Thymus (tissue), 11 donors: ENCODE data around the gene OBP2A. TPM values are rescaled to one million over a fixed set of nuclear protein-coding genes. Genes with fewer than 3 reads are reported as not detected.

Source experiments
- DNase-seq, 9 donors: peaks; one replicate each; pipeline ENCODE4 v3.0.0-alpha.2; 2013; ENCODE audit warnings: low spot score in 9 of 9, low read depth in 6 of 9, missing footprints in 1 of 9
- H3K27ac ChIP-seq, 2 donors: one replicate each; pipeline ENCODE4 v1.5.1; 2013; ENCODE audit warnings: control low read depth in 1 of 2, low read depth in 1 of 2, low read length in 1 of 2, mild to moderate bottlenecking in 1 of 2, moderate library complexity in 1 of 2
- H3K27me3 ChIP-seq, 2 donors: one replicate each; pipeline ENCODE4 v1.5.1; 2013; ENCODE audit warnings: low read length in 1 of 2; ENCODE audit not compliant: control insufficient read depth in 2 of 2, insufficient read depth in 1 of 2
- H3K36me3 ChIP-seq, 2 donors: one replicate each; pipeline ENCODE4 v1.5.1; 2013; ENCODE audit warnings: low read length in 1 of 2, mild to moderate bottlenecking in 1 of 2, moderate library complexity in 1 of 2; ENCODE audit not compliant: control insufficient read depth in 2 of 2, insufficient read depth in 2 of 2
- H3K4me1 ChIP-seq, 2 donors: one replicate each; pipeline ENCODE4 v1.5.1; 2013; ENCODE audit warnings: low read length in 2 of 2; ENCODE audit not compliant: control insufficient read depth in 2 of 2, insufficient read depth in 2 of 2
- H3K4me3 ChIP-seq, 2 donors: one replicate each; pipeline ENCODE4 v1.5.1; 2013; ENCODE audit warnings: low read length in 2 of 2, control low read depth in 1 of 2, mild to moderate bottlenecking in 1 of 2
- H3K9me3 ChIP-seq, 2 donors: one replicate each; pipeline ENCODE4 v1.5.1; 2013; ENCODE audit warnings: low read length in 1 of 2, mild to moderate bottlenecking in 1 of 2; ENCODE audit not compliant: control insufficient read depth in 2 of 2, insufficient read depth in 1 of 2
- WGBS: extraction: QIAGEN DNeasy Blood & Tissue Kit; methylation state at CpG from one replicate; pipeline ENCODE4 v1.1.7; 2013; 5-methylcytosine and 5-hydroxymethylcytosine counted together
- polyA plus RNA-seq: library from polyadenylated mRNA; stranded (reverse); fragments of 200-250 nt; gene quantifications from one replicate; pipeline ENCODE4 v1.2.3, GENCODE V29; 2013
- total RNA-seq: library from RNA; stranded (reverse); fragments of 120-200 nt; gene quantifications from one replicate; pipeline ENCODE4 v1.2.4, GENCODE V29; 2013
- donor health status: healthy.

The OBP2A gene
- total and polyA plus RNA-seq, 2 donors: 0.09 TPM; not detected in 1

GRCh38 chr9:135559606-135560005, 13.7 kb downstream of the OBP2A start:
- Histone ChIP-seq H3K4me1 (no peaks in the 10 kb centered on the region), H3K36me3 (no peaks in the 10 kb centered on the region), H3K9me3 (peaks cover 0 to 2% of the 10 kb centered on the region in 2 donors), H3K4me3 (no peak overlapping the region), H3K27ac (no peak overlapping the region), H3K27me3 (no peaks in the 10 kb centered on the region)
- WGBS: 67% methylated on average over 11 of the region's 11 CpGs
- no peak for DNase-seq

GRCh38 chr9:135561391-135562234, 15.7 kb downstream of the OBP2A start, which contains the start of gene PAEP:
TSS of gene PAEP (plus strand) at chr9:135561756.
- Histone ChIP-seq H3K27me3 (peaks cover 0 to 3% of the 10 kb centered on the region in 2 donors), H3K36me3 (no peaks in the 10 kb centered on the region), H3K9me3 (peaks cover 0 to 2% of the 10 kb centered on the region in 2 donors), H3K4me1 (no peaks in the 10 kb centered on the region), H3K4me3 (no peak within 1 kb of the TSS), H3K27ac (no peak within 1 kb of the TSS)
- DNase-seq: no peak
- 93% methylated on average over 20 of the region's 20 CpGs for WGBS

- WGBS: 93% methylated on average over 17 of the region's 17 CpGs
- DNase-seq: no peak
- Histone ChIP-seq H3K27ac (no peak overlapping the region), H3K27me3 (peaks cover 0 to 3% of the 10 kb centered on the region in 2 donors), H3K4me1 (no peaks in the 10 kb centered on the region), H3K4me3 (no peak overlapping the region), H3K36me3 (no peaks in the 10 kb centered on the region), H3K9me3 (peaks cover 0 to 2% of the 10 kb centered on the region in 2 donors)
These were observed 16.4 kb downstream of the OBP2A start for GRCh38 chr9:135562235-135562745.

GRCh38 chr9:135563039-135563476, 17.1 kb downstream of the OBP2A start:
- 96% methylated on average over 1 of the region's 1 CpG for WGBS
- Histone ChIP-seq H3K9me3 (peaks cover 0 to 2% of the 10 kb centered on the region in 2 donors), H3K27me3 (peaks cover 0 to 3% of the 10 kb centered on the region in 2 donors), H3K27ac (no peak overlapping the region), H3K36me3 (no peaks in the 10 kb centered on the region), H3K4me1 (no peaks in the 10 kb centered on the region), H3K4me3 (no peak overlapping the region)
- no peak for DNase-seq

GRCh38 chr9:135563858-135564257, 17.9 kb downstream of the OBP2A start:
- WGBS: 88% methylated on average over 12 of the region's 12 CpGs

GRCh38 chr9:135565141-135565628, 19.3 kb downstream of the OBP2A start:
- peaks cover 0 to 3% of the 10 kb centered on the region in 2 donors for H3K27me3 ChIP-seq
- H3K4me1 ChIP-seq: no peaks in the 10 kb centered on the region
- peaks cover 0 to 2% of the 10 kb centered on the region in 2 donors for H3K9me3 ChIP-seq
- no peak overlapping the region for H3K4me3 ChIP-seq
- H3K27ac ChIP-seq: no peak overlapping the region
- H3K36me3 ChIP-seq: no peaks in the 10 kb centered on the region
- no peak for DNase-seq
- 84% methylated on average over 9 of the region's 9 CpGs for WGBS

More at GRCh38 chr9:135563858-135564257, 17.9 kb downstream of the OBP2A start:
- no peaks in the 10 kb centered on the region for H3K4me1 ChIP-seq
- DNase-seq: no peak
- H3K36me3 ChIP-seq: no peaks in the 10 kb centered on the region
- H3K27ac ChIP-seq: no peak overlapping the region
- peaks cover 0 to 2% of the 10 kb centered on the region in 2 donors for H3K9me3 ChIP-seq
- no peak overlapping the region for H3K4me3 ChIP-seq
- H3K27me3 ChIP-seq: peaks cover 0 to 3% of the 10 kb centered on the region in 2 donors

GRCh38 chr9:135565636-135566035, 19.7 kb downstream of the OBP2A start:
- H3K27ac ChIP-seq: no peak overlapping the region
- H3K27me3 ChIP-seq: peaks cover 0 to 3% of the 10 kb centered on the region in 2 donors
- peaks cover 0 to 2% of the 10 kb centered on the region in 2 donors for H3K9me3 ChIP-seq
- 75% methylated on average over 8 of the region's 8 CpGs for WGBS
- H3K4me3 ChIP-seq: no peak overlapping the region
- no peaks in the 10 kb centered on the region for H3K36me3 ChIP-seq
- DNase-seq: no peak
- no peaks in the 10 kb centered on the region for H3K4me1 ChIP-seq

- Histone ChIP-seq H3K9me3 (peaks cover 0 to 2% of the 10 kb centered on the region in 2 donors), H3K27ac (no peak overlapping the region), H3K27me3 (peaks cover 0 to 3% of the 10 kb centered on the region in 2 donors), H3K4me1 (no peaks in the 10 kb centered on the region), H3K36me3 (no peaks in the 10 kb centered on the region), H3K4me3 (no peak overlapping the region)
- WGBS: 62% methylated on average over 10 of the region's 10 CpGs
- DNase-seq: no peak
These were observed 20.6 kb downstream of the OBP2A start for GRCh38 chr9:135566552-135566951.

GRCh38 chr9:135567311-135567710, 21.4 kb downstream of the OBP2A start:
- Histone ChIP-seq H3K4me1 (no peaks in the 10 kb centered on the region), H3K9me3 (peaks cover 0 to 2% of the 10 kb centered on the region in 2 donors), H3K4me3 (no peak overlapping the region), H3K36me3 (no peaks in the 10 kb centered on the region), H3K27ac (no peak overlapping the region), H3K27me3 (peaks cover 0 to 3% of the 10 kb centered on the region in 2 donors)
- DNase-seq: no peak
- 79% methylated on average over 9 of the region's 9 CpGs for WGBS
